HG02571 (cell line): Measurements from ENCODE around the gene KIAA0232.
"Not testable (repeated sequence)": the region's sequence is repeated elsewhere in the genome, so short reads cannot be mapped to it uniquely, and the experiment has no call there.

Experiments
- ATAC-seq: cut with Tn5 transposase; IDR thresholded peaks from one replicate; pipeline ENCODE4 v1.9.1; 2021; ENCODE audit warnings: mild to moderate bottlenecking, moderate library complexity; ENCODE audit not compliant: unreplicated experiment

The KIAA0232 gene

DNA sequence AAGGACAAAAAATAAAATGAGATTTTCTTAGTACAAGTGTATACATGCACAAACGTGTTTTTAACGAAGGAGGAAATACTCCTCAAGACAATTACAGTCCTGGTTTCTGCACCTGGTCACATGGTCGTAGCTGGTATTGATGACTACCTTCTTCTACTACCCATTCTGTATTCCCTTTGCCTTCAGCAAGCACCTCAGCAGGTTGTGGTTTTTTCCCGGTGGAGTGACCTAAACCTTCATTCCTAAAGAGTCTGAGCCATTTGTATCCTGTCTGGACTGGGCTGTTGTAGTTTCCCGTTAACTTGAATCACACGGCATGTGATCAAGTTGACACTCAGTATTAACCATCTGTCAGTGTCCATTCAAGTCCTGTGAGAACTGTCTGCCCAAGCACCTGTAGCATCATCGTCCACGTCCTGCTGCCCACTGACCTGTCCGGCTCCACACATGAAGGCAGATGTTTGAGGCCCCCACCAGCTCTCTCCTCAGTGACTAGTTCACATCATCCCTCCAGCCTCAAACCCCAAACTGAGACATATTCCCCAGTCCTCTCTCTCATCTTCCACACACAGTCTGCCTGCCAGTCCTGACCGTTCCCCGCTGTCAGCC is 96.0 kb downstream of the KIAA0232 start:
- ATAC-seq: no peak

DNA sequence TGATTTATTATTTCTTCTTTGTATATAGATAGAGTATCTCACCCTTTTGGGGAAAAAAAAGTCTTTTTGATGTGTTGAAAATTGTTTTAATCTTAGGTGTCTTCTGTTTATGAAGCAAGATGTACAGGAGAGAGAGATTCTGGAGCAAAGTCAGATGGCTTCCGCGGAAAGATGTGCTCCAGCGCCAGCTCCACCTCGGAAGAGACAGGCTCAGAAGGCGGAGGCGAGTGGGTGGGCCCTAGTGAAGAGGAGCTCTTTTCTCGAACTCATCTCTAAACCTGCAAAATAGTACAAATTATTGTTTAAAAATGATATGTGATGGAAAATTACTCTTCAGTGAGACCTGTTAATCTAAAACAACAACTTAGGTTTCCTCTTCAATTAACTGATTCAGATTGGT is 98.2 kb downstream of the KIAA0232 start:
- ATAC-seq: no peak

GRCh38 chr4:6881908-6882307 is 99.4 kb downstream of the KIAA0232 start:
- ATAC-seq: no peak

GRCh38 chr4:6884341-6884870 is 101.9 kb downstream of the KIAA0232 start:
- ATAC-seq: no peak

DNA sequence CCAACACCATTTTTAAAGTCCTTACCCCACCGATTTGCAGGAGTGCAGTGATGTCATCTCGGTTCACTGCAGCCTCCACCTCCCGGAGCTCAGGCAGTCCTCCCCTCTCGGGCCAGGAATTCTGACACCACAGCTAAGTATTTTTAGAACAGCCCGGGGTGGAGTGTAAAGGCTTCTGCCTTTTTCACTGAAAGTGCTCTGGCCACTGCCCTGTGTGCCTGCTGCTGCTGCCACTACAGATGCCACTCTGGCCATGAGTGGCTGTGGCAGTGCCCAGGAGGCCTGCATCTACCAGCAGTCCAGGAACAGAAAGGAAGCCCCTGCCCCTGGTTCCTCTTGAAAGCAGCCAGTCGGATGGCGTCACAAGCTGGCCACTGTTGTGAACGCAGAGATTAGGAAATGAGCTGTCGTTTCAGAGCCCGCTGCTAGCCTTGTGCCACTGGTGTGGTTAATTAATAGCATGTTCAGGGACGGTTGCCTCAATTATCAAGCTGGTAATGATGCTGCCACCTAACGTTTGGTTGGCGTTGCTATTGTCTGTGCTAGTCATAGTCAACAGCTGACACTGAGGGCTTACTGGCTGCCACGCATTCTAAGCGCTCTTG is 103.5 kb downstream of the KIAA0232 start:
- no peak for ATAC-seq

DNA sequence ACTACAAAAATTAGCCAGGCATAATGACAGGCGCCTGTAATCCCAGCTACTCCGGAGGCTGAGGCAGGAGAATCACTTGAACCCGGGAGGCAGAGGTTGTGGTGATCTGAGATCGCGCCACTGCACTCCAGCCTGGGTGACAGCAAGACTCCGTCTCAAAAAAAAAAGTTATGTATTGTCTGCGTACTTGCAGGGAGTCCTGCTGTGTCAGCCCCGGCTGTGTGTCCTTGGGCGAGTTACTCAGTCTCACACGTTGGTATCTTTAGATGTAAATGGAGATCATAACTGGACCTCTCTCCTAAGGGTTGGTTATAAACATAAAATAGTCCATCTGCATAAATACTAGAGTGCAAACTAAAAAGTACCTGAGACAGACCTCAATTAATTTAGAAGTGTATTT is 104.4 kb downstream of the KIAA0232 start:
- ATAC-seq: no peak

DNA sequence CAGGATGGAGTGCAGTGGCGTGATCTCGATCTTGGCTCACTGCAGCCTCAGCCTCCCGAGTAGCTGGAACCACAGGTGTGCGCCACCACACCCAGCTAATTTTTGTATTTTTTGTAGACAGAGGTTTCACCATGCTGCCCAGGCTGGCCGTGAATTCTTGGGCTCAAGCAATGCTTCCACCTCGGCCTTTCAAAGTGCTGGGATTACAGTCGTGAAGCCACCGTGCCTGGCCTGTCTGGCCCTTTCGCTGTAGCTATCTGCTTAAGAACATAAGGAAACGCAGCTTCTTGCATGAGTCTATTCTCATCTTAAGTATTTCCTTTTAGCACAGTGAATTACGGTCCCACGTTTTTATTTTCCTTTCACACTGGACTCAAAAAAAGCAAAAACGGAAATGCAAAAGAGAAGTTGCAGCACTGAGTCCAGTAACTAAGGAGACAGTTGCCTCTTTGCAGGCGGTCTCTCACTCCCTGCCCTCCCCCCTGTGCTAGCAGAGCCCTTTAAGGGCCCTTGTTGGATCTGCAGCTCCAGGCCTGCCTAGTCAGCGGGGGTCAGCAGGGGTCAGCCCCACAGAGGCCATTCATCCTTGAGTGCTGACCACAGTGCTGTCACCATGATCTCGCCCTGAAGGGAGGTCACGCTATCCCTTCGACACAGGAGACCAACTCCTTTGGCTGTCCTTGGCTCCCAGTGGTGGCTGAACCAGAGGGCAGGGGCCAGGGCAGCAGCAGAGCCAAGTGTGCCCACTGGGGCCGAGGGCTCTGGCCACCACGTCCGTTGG is 105.3 kb downstream of the KIAA0232 start:
- no peak for ATAC-seq

DNA sequence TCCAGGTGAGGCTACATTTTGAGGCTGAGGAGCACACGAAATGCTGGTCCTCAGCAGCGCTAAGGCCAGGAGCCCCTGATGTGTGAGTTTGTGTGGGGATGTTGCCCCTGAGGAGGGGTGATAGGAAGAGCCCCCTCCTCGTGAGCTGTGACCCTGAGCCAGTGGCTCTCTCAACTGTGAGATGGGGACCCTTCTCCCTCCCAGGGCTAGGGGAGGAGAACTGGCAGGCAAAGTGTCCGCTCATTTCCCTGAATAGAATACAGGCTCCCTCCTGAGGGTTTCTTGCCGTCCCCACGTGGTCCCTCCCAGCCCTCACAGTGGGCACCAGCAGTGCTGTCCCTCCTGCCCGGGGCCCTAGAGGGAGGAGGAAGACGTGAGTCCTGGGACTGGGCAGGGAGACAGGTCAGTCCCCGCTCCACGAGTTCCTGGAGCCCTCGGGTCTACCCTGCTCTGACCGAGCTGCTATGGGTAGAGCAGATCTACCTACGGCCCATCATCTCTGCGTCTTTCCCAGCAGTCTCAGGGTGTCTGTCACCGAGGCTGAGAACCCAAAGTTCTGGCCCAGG is 106.1 kb downstream of the KIAA0232 start:
- no peak for ATAC-seq

DNA sequence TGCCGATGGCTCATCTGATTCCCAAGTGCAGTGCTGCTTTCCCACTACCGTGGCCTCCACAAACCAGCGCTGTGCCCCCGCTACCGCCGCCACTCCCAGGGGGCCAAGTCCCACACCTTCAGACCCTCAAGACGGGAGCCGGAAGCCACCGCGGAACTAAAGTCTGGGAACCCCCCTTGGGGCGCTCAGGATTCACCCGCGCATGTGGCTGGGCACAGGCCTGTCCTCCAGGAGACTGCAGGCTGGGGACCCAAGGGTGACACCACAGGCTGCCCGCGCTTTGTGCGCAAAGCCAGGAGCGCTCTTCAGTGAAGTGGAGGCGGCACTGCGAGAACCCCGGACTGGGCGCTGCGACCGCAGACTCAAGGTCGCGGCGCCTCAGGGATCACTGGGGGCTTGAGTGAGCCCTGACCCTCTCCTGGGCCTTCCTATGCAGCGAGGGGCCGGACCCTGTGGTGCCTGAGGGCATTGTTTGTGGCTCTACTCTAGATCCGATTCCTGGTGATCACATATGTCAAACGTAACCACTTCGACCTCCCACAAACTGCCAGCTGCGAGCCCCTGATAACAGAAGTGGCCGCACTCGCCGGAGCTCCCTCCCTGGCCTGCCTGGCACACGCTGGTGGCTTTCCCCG is 106.7 kb downstream of the KIAA0232 start:
- ATAC-seq: no peak

- ATAC-seq: no peak
Observed at GRCh38 chr4:6889736-6890324, 107.3 kb downstream of the KIAA0232 start.

GRCh38 chr4:6890358-6890757 is 107.8 kb downstream of the KIAA0232 start:
- no peak for ATAC-seq

DNA sequence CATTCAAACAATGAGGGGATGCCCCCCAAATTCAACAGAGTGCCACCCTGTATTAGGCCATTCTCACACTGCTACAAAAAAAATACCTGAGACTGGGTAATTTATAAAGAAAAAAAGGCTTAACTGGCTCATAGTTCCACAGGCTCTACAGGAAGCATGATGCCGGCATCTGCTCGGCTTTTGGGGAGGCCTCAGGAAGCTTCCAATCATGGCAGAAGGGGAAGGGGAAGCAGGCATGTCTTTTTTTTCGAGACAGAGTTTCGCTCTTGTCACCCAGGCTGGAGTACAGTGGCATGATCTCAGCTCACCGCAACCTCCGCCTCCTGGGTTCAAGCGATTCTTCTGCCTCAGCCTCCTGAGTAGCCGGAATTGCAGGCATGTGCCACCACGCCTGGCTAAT is 108.4 kb downstream of the KIAA0232 start:
- not testable (repeated sequence) for ATAC-seq

DNA sequence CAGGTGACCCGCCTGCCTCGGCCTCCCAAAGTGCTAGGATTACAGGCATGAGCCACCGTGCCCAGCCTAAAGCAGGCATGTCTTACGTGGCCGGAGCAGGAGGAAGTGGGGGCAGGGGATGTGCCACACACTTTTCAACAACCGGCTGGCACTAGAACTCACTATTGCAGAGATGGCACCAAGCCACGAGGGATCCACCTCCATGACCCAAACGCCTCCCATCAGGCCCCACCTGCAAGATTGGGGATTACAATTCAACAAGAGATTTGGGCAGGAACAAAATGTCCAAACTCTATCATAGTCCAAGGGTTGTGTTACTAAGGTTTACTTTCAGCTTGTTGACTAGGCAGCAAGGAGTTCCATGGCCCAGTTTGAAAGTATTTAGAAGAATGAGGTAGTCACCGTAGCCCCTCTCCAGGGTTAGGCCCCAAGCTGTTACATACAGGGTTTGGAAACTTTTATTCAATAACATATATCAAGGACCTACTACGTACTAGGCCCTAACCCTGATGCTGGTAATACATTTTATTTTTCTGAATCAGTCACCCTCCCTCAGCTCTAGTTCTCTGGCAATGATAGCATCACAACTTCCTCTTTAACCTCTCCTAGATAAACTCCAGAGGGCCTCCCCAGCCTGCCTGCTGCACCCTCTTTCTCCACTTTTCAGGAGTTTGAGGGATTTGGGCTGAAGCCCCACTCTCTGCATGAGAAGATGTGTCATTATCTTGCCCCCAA is 109.1 kb downstream of the KIAA0232 start:
- no peak for ATAC-seq

- no peak for ATAC-seq
Observed at GRCh38 chr4:6892190-6892908, 109.8 kb downstream of the KIAA0232 start.

DNA sequence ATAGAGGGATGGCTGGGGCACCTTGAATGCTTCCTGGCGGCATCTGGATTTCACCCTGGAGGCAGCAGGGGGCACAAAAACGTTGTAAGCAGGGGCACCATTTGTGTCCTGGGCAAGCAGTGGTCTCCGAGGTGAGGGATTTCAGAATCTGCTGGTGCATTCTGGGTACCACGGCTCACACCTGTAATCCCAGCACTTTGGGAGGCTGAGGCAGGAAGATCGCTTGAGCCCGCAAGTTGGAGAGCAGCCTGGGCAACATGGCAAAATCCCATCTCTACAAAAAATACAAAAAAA is 110.3 kb downstream of the KIAA0232 start:
- no peak for ATAC-seq

DNA sequence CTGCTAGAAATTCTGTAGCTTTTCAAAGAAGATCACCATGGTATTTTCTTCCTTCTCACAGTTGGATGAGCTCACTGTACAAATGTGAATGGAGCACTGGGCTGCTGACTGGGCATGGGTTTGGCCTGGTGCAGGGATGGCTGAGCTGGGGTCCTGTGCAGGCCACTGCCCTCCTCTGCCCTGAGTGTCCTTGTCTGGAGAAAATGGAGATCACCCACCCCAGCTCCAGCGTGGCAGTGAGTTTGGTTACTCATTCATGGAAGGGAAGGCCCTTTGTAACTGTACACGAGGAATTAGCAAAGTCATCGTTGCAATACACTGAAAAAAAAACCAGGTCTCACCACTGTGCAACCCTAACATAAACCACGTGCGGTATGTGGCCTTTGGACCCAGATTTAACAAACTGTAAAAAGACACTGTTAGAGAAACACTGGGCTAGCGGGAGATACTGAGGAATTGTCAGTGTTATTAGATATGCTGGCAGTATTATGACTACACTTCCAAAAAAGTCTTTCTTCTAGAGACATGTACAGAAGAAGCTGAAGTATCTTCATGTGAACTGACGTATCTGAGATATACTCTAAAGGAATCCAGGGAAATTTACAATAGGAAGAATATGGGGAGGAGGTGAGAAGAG is 111.0 kb downstream of the KIAA0232 start:
- no peak for ATAC-seq

DNA sequence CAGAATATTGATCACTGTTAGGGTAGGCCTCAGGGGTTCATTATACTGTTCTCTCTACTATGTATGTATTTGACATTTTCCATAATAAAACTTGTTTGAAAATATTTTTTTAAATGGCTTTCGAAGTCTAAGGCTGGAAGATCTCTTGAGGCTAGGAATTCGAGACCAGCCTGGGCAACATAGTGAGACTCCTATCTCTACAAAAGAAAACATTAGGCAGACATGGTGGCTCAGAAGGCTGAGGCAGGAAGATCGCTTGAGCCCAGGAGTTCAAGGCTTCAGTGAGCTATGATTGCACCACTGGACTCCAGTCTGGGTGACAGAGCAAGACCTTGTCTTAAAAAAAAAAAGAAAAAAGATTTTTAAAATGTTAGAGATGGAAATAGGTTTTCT is 111.6 kb downstream of the KIAA0232 start:
- no peak for ATAC-seq

DNA sequence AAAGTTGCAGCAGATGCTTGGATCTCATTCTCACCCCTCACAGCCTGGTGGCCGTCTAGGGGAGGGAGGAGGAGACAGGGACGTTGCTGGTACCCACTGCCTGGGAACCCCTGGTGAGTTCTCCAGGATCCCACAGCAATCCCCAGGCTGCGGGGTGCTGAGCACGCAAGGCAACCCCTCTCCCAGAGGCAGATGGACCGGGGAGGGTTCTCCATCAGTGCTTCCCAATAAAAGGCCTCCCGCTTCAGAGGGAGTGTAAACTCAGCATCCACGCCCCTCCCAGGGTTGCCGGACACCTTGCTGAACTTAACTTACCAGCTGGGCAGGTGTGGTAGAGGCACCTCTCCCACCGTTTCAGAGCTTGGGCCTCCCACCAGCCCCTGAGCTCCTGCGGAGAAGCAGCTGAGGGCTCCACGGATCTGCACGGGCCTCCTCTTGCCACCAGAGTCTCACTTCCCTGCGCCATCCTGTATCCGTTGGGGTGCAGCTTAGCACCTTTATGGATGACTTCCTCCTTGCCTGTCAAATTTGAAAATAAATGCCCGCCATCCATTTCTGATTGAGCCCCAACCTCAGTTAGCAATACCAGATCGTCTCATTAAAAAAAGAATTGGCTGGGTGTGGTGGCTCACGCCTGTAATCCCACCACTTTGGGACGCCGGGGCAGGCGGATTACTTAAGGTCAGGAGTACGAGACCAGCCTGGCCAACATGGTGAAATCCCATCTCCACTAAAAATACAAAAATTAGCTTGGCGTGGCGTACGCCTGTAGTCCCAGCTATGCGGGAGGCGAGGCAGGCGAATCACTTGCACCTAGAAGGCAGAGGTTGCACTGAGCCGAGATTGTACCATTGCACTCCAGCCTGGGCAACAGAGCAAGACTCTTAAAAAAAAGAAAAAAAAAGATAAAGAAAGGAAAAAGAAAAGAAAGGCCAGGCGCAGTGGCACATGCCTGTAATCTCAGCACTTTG is 112.3 kb downstream of the KIAA0232 start:
- no peak for ATAC-seq
